HG02938 (cell line): Measurements from ENCODE around the gene ADAM15.

ENCODE experiments used
- ATAC-seq: cut with Tn5 transposase; IDR thresholded peaks from one replicate; pipeline ENCODE4 v1.9.1; 2021; ENCODE audit warnings: mild to moderate bottlenecking, moderate library complexity; ENCODE audit not compliant: unreplicated experiment

Gene ADAM15

GRCh38 chr1:155110381-155110780 lies 59.3 kb downstream of the ADAM15 start:
- no peak for ATAC-seq

- no peak for ATAC-seq
Observed at GRCh38 chr1:155110826-155111225, 59.7 kb downstream of the ADAM15 start.
